ENCODE results near the gene ARHGAP36. TPM values are rescaled to one million over a fixed set of nuclear protein-coding genes. Genes with fewer than 3 reads are reported as not detected.

The ARHGAP36 gene
- polyA plus RNA-seq, 3 donors: not detected

- no peak overlapping the region for H3K9ac ChIP-seq (ENCODE audit: insufficient read depth, low read length, poor library complexity, severe bottlenecking)
- Mint-ChIP-seq H3K4me1 (no peaks in the 10 kb centered on the region), H3K36me3 (no peaks in the 10 kb centered on the region), H3K9me3 (no peaks in the 10 kb centered on the region), H3K27me3 (ENCODE audit: low read depth in 3 of 3) (peaks cover 19 to 22% (median 21%) of the 10 kb centered on the region in 3 donors), H3K4me3 (no peak overlapping the region), H3K27ac (no peak overlapping the region)
- no peaks in the 10 kb centered on the region for H3K36me3 ChIP-seq (replicated peaks in 1 of 2; ENCODE audit: control insufficient read depth in 1 of 2, insufficient read depth in 2 of 2, low read length in 2 of 2)
- H3K4me2 ChIP-seq (replicated peaks; ENCODE audit: extremely low read depth, low read length, poor library complexity, severe bottlenecking): no peak overlapping the region
- no peaks in the 10 kb centered on the region for H3K79me2 ChIP-seq (ENCODE audit: insufficient read depth, low read length)
- no peak for DNase-seq
- intact Hi-C loops (cut with micrococcal nuclease): no loop called here
- H3K4me3 ChIP-seq (replicated peaks in 1 of 3; ENCODE audit: low read depth in 2 of 3, low read length in 3 of 3): no peak overlapping the region
- H4K20me1 ChIP-seq (ENCODE audit: insufficient read depth, low read length): no peaks in the 10 kb centered on the region
- 9% methylated on average over 6 of the region's 19 CpGs for WGBS (ENCODE audit: insufficient coverage)
- TF ChIP-seq, protein P1, sequence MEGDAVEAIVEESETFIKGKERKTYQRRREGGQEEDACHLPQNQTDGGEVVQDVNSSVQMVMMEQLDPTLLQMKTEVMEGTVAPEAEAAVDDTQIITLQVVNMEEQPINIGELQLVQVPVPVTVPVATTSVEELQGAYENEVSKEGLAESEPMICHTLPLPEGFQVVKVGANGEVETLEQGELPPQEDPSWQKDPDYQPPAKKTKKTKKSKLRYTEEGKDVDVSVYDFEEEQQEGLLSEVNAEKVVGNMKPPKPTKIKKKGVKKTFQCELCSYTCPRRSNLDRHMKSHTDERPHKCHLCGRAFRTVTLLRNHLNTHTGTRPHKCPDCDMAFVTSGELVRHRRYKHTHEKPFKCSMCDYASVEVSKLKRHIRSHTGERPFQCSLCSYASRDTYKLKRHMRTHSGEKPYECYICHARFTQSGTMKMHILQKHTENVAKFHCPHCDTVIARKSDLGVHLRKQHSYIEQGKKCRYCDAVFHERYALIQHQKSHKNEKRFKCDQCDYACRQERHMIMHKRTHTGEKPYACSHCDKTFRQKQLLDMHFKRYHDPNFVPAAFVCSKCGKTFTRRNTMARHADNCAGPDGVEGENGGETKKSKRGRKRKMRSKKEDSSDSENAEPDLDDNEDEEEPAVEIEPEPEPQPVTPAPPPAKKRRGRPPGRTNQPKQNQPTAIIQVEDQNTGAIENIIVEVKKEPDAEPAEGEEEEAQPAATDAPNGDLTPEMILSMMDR (IDR thresholded peaks at IDR 0.05): no peak
- H3K27ac ChIP-seq (ENCODE audit: low read depth in 1 of 2, low read length in 2 of 2): no peak overlapping the region
- no peaks in the 10 kb centered on the region for H3K9me3 ChIP-seq (replicated peaks in 1 of 2; ENCODE audit: control insufficient read depth in 1 of 2, insufficient read depth in 1 of 2, low read length in 2 of 2)
- H3K27me3 ChIP-seq (ENCODE audit: control insufficient read depth in 2 of 2, insufficient read depth in 2 of 2, low read length in 2 of 2): peaks cover 16 to 50% of the 10 kb centered on the region in 2 donors
- no peak overlapping the region for H2AFZ ChIP-seq (ENCODE audit: insufficient read depth, low read depth, low read length, poor library complexity, severe bottlenecking)
- H3K4me1 ChIP-seq (ENCODE audit: control insufficient read depth in 1 of 2, insufficient read depth in 2 of 2, low read length in 2 of 2): no peaks in the 10 kb centered on the region
Measured at GRCh38 chrX:131067216-131067615, 9.1 kb downstream of the ARHGAP36 start.

- Histone ChIP-seq H2AFZ (ENCODE audit: insufficient read depth, low read depth, low read length, poor library complexity, severe bottlenecking) (no peak overlapping the region), H3K27me3 (ENCODE audit: control insufficient read depth in 2 of 2, insufficient read depth in 2 of 2, low read length in 2 of 2) (peaks cover 16 to 58% of the 10 kb centered on the region in 2 donors), H3K36me3 (replicated peaks in 1 of 2; ENCODE audit: control insufficient read depth in 1 of 2, insufficient read depth in 2 of 2, low read length in 2 of 2) (no peaks in the 10 kb centered on the region), H3K9me3 (replicated peaks in 1 of 2; ENCODE audit: control insufficient read depth in 1 of 2, insufficient read depth in 1 of 2, low read length in 2 of 2) (no peaks in the 10 kb centered on the region), H3K4me2 (replicated peaks; ENCODE audit: extremely low read depth, low read length, poor library complexity, severe bottlenecking) (no peak overlapping the region), H4K20me1 (ENCODE audit: insufficient read depth, low read length) (no peaks in the 10 kb centered on the region), H3K27ac (ENCODE audit: low read depth in 1 of 2, low read length in 2 of 2) (no peak overlapping the region), H3K4me3 (replicated peaks in 1 of 3; ENCODE audit: low read depth in 2 of 3, low read length in 3 of 3) (no peak overlapping the region), H3K4me1 (ENCODE audit: control insufficient read depth in 1 of 2, insufficient read depth in 2 of 2, low read length in 2 of 2) (no peaks in the 10 kb centered on the region), H3K9ac (ENCODE audit: insufficient read depth, low read length, poor library complexity, severe bottlenecking) (no peak overlapping the region), H3K79me2 (ENCODE audit: insufficient read depth, low read length) (no peaks in the 10 kb centered on the region)
- no peak for DNase-seq
- Mint-ChIP-seq H3K4me3 (no peak overlapping the region), H3K27ac (no peak overlapping the region), H3K4me1 (no peaks in the 10 kb centered on the region), H3K36me3 (no peaks in the 10 kb centered on the region), H3K9me3 (peaks cover 0 to under 1% (median 0%) of the 10 kb centered on the region in 7 donors), H3K27me3 (ENCODE audit: low read depth in 3 of 3) (peaks cover 27 to 28% (median 27%) of the 10 kb centered on the region in 3 donors)
- TF ChIP-seq, protein P1 (IDR thresholded peaks at IDR 0.05): no peak
- WGBS (ENCODE audit: insufficient coverage): 0% methylated on average over 7 of the region's 41 CpGs
- intact Hi-C loops (cut with micrococcal nuclease): no loop called here
Measured at GRCh38 chrX:131067846-131068745, 9.9 kb downstream of the ARHGAP36 start.

Data from CD14-positive monocyte (primary cell).